CD4-positive, alpha-beta T cell treated with Interleukin-6 for 4 hours (primary cell): ENCODE data around the gene NACC2.
A peak's percentile ranks its signal among the peaks of the same experiment; 100 is the strongest.

Experiments used
- DNase-seq: peaks from one replicate; pipeline ENCODE4 v3.0.0-alpha.2; 2020; ENCODE audit warnings: mixed read lengths

NACC2 gene

DNA sequence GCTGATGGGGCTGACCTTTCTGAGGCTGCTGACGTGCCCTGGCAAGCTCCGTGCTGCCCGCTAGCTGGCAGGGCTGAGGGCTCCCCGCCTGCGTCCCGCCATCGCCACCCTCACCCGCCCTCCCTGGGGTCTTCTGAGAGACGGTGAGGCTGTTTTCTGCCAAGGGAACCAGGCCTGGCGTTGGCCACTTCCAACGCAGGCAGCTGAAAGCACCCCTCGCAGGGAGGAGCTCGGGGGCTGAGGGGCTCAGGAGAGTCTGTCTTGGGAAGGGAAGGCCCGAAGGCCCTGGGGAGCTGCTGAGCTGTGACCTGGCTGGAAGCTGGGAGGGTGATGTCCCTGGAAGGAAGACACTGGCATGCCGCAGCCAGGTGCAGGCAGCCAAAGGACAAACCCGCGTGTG, 33.3 kb upstream of the NACC2 start:
- DNase-seq, result no peak

DNA sequence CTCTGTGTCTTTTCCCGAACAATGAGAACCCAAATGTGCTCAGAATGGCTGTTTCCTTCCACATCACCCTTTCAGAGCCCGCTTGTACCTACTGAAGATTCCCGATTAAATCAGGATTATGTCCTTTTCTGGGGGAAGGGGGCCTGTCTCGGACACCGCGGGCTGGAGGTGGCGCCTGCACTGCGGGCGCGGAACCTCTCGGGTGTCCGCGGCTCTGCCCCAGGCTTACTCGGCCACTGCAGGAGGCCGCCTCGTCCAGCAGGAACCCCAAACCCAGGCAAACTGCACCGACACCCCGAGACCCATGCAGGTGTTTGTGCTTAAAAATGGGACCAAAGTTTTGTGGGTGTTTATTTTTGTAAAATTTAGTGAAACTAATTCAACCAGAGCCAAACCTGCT, 32.2 kb upstream of the NACC2 start:
- DNase-seq, result no peak

GRCh38 chr9:136124976-136125692, 30.0 kb upstream of the NACC2 start:
- no peak for DNase-seq

DNA sequence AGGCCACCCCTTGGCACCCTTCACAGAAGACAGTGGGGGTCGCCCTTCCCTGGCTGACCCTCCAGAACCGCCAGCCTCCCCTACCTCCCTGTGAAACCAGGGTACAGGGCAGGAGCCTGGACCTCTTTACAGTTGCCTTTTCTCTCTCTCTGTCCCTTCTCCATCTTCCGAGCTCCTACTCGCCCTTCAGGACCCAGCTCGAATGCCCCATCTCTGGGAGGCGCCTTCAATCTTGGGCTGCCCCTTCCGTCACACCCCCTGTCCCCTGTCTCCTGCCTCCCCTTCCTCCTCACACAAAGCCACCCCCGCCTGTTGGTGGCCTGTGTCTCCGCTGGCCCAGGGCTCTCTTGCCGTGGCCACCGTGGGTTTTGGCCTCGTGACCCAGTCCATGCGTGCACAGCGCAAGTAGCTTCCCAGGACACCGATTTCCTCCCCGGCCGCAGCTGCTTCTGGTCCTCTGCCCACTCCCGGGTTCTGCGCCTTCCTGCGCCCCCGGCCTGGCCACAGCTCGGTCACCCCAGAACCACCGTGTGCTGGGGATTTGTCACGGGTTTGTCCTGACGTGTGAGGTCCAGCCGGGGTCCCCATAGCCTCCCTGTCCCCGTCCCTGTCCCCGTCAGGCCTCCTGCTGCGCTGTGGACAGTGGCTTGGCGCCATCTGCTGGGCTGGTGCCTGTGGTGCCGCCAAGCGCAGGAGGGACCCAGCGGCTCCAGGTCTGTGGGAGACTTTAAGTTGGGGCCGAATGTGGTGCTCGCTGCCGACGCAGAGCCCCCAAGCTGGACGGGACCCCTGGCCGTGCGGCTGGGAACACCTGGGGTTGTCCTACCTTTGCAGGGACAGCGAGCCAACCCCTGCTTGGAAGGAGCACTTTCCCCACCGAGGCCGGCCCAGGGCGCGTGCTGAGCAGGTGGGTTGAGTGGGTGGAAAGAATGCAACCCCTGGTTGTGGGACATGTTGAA, 27.6 kb upstream of the NACC2 start:
- peak; percentile 82 for DNase-seq

GRCh38 chr9:136121801-136122200, 26.7 kb upstream of the NACC2 start:
- no peak for DNase-seq

GRCh38 chr9:136120438-136120844, 25.4 kb upstream of the NACC2 start:
- no peak for DNase-seq

GRCh38 chr9:136119883-136120393, 24.8 kb upstream of the NACC2 start:
- no peak for DNase-seq

DNA sequence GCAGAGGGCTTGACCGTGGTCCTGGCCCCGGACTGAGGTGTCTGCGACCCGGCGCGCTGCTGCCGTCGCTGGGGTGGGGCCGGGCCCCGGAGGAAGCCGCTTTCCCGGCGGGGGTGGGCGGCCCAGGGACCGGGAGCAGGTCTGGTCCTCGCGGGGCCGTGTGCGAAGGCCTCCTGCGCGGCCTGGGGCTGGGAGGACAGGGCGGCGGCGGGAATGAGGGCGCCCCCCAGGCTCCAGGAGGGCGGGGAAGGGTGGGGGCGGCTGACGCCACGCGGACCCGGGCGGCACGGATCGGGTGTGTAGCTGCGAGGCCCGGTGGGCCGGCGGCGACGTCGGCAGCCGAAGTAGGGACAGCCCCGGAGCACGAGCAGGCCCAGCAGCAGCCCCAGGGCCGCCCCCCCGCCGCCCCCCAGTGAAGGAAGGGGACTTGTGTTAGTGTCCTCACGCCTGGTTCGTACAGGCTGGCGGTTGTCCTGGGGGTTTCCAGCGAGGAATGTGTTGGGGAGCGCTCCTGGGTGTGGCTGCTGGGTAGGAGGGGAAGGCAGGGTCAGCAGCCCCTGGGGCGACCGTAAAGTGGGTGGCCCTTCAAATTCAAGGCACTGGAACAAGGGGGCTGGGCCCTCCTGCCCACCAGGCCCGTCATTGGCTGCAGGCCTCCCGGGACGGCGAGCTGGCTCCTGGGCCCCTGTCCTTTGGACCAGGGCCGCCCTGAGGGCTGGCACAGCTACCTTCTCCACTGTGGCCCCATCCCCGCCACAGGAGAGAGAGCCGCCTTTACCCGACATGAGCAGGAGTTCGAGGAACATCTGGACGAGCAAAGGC, 24.2 kb upstream of the NACC2 start:
- no peak for DNase-seq

DNA sequence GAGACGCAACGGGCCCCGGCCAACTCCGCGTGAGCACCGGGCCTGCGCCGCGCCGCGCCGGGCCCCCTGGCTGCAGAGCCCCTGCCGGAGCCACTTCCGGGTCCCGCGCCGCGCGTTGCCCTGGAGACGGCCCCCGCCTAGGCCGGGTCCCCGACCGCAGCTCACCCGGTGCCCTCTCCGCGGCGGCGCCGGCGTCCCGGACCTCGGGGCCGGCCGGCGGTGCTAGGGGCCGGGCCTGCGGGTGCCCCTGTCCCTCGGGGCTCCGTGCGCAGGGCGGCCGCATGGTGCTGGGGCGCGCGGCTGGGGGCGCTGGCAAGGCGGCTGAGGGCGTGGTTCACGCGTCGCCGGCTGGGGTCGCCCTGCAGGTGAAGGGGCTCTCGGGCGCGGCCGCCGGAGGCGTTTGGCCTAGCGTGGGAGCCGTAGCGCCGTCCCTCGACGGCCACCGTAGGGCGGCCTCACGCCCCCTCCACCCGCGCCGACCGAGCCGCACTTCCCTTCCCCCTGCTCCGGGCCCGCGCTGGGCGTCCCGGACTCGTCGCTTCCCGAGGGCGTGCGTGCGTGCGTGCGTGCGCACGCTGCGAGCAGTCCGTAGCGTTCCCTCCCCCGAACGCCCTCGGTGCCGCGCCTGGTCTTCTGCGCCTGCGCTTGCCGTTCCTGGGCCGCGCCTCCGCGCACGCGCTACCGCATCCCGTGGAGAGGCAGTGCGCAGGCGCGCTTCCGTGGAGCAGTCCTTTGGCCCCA, 23.4 kb upstream of the NACC2 start, which contains the start of gene TMEM250:
TMEM250 (minus strand) TSS at position 556 of the 741 bp plus-strand sequence. CDS start 1,975 bp downstream, outside the sequence.
- DNase-seq, result peak; percentile 97

DNA sequence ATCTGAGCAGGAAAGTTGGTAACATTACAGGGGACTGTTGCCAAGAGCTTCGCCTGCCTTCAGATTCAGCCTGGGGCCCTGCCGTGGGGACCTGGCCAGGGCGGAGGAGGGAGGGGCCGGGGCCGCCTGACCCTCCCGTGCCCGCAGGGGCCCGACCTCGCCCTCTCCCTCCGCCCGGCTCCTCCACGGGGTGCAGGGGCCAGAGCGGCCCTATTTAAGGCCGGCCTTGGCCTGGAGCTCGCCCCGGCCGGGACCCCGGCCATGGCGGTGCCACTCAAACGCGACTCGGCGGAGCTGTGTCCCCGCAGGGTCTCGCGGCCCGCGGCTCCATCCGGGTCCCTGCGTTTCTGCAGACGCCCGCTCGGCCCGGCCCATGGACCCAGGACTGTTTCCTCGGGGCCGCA, 22.8 kb upstream of the NACC2 start:
- DNase-seq, result no peak

GRCh38 chr9:136117291-136117915, 22.3 kb upstream of the NACC2 start:
- no peak for DNase-seq

GRCh38 chr9:136116360-136117098, 21.4 kb upstream of the NACC2 start:
- DNase-seq, result no peak

- no peak for DNase-seq
These were observed 20.7 kb upstream of the NACC2 start for GRCh38 chr9:136115641-136116359.

DNA sequence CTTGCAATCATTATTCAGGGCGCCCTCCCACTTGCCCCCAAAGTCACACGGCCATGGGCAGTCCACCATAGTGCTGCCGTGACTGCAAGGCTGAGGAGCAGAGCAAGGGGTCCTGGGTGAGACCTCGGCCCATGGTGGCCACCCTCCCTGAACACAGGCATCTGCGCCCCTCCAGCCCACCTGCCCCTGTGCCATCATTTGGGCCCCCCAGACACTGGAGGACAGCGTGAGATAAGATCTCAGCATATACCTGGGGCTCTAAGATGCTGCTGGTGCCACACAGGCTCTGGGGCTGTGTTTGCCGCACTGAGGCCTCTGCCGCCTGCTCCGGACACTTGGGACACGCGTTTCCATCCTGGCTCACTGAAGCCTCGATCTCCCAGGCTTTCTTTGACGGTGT, 20.1 kb upstream of the NACC2 start:
- DNase-seq, result no peak

DNA sequence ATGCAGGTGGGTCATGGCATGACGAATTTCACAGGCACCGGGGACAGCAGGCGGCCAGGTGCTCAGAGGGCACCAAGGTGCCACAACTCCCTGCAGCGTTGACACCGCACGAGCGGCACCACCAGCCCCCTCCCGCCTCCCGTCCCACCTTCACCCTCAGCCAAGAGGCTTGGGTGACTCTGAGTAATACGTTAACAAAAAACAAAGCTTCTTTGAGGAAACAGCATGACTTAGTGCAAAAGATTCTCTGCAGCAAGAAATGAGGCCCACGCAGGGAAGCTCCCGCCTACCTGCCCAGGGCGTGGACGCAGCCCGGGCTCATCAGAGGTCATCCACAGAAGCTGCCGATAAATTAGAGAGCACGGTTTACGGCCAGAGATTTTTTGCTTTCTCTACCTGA, 19.5 kb upstream of the NACC2 start:
- no peak for DNase-seq

DNA sequence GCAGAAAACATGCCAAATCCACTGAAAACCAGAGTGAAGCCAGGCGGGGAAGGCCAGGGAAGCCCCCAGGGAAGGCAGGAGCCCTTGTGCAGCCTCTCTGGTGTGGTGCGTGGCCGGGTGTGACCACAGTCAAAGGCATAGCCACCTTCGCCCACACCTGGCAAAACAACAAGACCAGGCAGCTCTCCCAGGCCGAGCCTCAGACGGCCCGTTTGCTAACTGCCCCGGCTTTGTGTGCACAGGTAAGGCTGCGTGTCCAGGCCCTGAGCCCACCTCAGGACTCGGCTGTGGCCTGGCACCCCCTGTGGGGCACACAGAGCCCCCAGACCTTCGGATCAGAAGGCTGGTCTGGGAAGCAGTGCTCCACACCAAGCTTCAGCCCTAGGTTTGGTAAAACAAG, 17.5 kb upstream of the NACC2 start:
- DNase-seq, result no peak

DNA sequence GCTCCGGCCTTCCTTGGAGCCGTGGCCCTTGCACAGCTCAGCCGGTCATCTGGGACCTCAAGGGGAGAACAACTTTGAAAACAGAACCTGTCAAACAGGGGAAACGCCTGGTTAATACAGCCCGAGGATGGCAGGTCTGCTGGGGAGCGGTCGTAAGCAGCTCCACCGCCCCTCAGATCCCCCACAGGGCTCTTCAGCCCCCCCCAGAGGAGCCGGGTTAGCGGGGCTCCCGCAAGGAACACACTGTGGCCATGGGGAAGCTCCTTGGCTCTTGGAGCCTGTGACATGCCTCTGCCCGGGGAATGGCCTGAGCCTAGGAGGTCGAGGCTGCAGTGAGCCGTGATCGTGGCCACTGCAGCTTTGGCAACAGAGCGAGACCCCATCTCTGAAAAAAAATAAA, 16.8 kb upstream of the NACC2 start:
- DNase-seq, result no peak

GRCh38 chr9:136111190-136111589, 16.1 kb upstream of the NACC2 start:
- DNase-seq, result no peak

- peak; percentile 55 for DNase-seq
These were observed 15.3 kb upstream of the NACC2 start for GRCh38 chr9:136110082-136111061.
